HG03520 (cell line): ENCODE results near the gene ATRIP.

Experiments
- ATAC-seq: cut with Tn5 transposase; IDR thresholded peaks from one replicate; pipeline ENCODE4 v1.9.1; 2021; ENCODE audit warnings: mild to moderate bottlenecking, moderate library complexity; ENCODE audit not compliant: unreplicated experiment

Gene ATRIP

GRCh38 chr3:48501196-48501595 is 54.7 kb downstream of the ATRIP start:
- ATAC-seq = no peak

- no peak for ATAC-seq
These were observed 55.6 kb downstream of the ATRIP start for GRCh38 chr3:48502121-48502520.

GRCh38 chr3:48502728-48503168 is 56.2 kb downstream of the ATRIP start:
- ATAC-seq = no peak

GRCh38 chr3:48503401-48504050 is 57.0 kb downstream of the ATRIP start:
- no peak for ATAC-seq

- no peak for ATAC-seq
These were observed 57.8 kb downstream of the ATRIP start, which contains the start of gene SHISA5 for GRCh38 chr3:48504051-48504946. SHISA5 (minus strand) TSS chr3:48504174; CDS start chr3:48504094, 80 bp downstream.

GRCh38 chr3:48505146-48505545 is 58.6 kb downstream of the ATRIP start:
- no peak for ATAC-seq

GRCh38 chr3:48505968-48506504 is 59.5 kb downstream of the ATRIP start:
- ATAC-seq = no peak

GRCh38 chr3:48507256-48508061 is 60.9 kb downstream of the ATRIP start:
- no peak for ATAC-seq

GRCh38 chr3:48511551-48511950 is 65.0 kb downstream of the ATRIP start:
- no peak for ATAC-seq

- no peak for ATAC-seq
These were observed 68.1 kb downstream of the ATRIP start for GRCh38 chr3:48514431-48515227.
